HG02571 (cell line): Measurements from ENCODE around the gene ST6GAL1.
"Not testable (repeated sequence)": the region's sequence is repeated elsewhere in the genome, so short reads cannot be mapped to it uniquely, and the experiment has no call there.

Source experiments
- ATAC-seq: cut with Tn5 transposase; IDR thresholded peaks from one replicate; pipeline ENCODE4 v1.9.1; 2021; ENCODE audit warnings: mild to moderate bottlenecking, moderate library complexity; ENCODE audit not compliant: unreplicated experiment

ST6GAL1 gene

DNA sequence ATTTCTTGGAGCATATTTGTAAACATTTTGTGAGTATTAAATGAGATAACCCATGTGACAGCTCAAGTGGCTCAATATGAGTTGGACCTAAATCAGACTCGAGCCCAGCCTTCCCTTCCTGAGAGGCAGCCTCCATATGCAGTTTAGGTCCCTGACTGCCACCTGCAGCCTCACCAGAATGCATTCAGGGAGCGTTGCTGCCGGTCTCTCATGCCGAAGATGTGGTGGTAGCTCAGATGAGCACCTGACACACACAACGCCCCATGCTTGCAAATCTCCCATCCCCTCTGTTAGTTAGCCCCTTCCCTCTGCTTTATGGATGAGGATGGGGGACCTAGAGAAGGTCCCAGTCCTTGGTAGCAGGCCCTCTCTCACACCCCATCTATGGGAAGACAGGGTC, 9.2 kb downstream of the ST6GAL1 start:
- ATAC-seq = no peak

DNA sequence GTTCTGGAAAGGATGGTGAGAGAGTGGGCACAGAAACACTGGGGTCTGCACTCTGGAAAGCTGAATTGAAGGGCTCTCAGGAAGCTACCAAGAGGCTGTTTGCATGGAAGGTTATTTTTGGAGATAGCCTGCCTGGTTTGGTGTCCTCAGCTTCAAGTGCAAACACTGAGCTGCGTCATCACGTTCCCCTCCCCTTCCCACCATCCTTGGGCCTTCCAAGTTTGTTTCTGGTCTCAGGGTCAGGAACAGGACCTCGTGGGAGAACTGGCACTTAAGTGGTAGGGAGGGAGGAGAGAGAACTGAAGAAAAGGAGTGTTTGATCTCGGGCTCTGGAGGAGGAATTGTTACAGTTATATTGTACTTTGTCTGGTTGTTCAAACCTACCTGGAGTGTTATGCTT, 10.6 kb downstream of the ST6GAL1 start:
- no peak for ATAC-seq

DNA sequence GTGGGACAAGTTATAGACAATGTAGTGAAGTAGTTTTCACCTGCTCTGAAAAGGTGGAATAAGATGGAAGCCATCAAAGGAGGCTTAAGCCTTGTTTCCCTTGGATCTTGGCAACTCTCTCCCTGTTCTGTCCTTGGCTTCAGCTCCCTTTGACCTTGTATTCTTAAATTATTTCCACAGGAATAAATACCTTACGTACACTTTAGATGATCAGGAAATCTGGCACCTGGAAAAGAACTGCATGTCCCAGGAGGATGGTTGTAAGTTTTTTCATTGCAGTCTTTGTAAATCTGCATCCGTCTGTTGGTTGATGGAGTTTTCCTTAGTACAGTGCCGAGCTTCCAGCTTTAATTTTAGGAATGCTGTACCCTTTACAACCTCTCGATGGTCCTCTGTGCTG, 11.8 kb downstream of the ST6GAL1 start:
- ATAC-seq = no peak

DNA sequence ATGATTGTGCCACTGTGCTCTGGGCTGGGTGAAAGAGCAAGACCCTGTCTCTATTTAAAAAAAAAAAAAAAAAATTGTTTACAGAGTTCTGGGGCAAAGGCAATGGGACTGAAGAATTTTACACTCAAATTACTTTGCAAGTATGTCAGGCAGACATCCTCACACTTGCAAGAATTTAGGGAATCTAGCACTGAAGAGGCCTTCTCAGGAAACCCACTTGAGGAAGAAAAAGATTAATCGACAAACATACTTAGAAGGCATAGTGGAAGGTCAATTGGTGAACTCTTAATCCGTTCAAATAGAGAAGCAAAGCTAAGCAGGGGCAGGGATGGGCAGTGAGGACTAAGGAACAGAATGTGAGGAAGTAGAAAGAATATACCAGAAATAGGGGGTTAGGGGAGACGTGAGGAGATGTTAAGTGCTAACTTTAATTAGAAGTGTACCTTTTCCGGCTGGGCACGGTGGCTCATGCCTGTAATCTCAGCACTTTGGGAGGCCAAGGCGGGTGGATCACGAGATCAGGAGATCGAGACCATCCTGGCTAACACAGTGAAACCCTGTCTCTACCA, 15.0 kb downstream of the ST6GAL1 start:
- no peak for ATAC-seq

DNA sequence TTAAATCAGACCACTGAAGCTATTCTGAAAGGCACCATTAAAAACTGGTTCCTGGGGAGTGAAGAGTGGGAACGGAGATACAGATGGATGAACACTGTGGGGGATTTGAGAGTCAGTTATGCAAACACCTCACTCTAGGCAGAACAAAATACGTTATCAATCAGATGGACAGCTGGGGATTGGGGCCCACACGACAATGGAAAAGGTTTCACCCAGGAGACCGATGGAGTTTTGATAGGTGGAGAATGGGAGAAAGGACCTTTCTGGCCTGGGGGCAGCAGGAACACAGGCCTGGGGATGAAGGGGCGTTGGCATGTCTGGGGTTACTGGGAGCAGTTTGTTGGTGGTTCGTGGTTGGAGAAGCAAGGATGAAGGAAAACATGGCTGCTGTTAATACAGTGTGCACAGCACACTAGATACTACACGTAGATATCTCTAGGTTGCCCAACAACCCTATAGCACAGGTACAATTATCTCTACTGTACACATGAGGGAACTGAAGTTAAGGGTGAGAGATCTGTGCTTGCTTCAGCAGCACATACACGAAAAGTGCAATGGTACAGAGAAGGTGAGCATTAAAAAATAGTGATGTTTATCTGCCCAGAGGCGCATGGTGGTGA, 16.5 kb downstream of the ST6GAL1 start:
- ATAC-seq = no peak

DNA sequence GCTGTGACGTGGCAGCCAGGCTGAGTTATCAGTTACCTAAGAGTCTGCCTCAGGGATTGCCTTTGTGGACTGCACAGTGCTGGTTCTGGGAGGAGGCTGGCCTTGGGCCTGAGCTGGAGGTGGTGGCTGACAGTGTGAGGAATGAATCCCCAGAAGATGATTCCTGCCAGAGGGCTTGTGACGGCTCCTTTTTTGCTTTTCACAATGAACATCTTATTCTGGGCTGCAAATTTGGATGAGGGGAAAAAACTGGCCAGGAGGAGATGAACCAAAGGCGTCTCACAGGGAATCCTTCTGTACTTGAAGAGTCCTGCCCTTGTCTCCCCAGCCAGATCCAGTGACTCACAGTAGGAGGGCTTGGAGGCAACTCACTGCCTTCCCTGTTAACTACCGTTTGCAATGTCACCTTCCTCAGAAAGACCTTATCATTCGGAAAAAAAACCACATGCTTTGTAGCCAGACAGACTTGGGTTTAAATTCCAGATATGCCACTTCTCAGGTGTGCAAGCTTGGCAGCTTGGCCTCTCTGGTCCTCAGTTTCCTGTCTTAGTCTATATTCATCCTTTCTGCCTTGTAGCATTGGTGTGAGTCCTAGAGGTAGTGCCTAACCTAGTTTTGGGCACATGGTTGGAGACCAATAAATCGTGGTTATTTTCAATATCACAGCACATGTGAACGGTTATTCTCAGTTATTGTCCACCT, 19.1 kb downstream of the ST6GAL1 start:
- ATAC-seq = no peak

DNA sequence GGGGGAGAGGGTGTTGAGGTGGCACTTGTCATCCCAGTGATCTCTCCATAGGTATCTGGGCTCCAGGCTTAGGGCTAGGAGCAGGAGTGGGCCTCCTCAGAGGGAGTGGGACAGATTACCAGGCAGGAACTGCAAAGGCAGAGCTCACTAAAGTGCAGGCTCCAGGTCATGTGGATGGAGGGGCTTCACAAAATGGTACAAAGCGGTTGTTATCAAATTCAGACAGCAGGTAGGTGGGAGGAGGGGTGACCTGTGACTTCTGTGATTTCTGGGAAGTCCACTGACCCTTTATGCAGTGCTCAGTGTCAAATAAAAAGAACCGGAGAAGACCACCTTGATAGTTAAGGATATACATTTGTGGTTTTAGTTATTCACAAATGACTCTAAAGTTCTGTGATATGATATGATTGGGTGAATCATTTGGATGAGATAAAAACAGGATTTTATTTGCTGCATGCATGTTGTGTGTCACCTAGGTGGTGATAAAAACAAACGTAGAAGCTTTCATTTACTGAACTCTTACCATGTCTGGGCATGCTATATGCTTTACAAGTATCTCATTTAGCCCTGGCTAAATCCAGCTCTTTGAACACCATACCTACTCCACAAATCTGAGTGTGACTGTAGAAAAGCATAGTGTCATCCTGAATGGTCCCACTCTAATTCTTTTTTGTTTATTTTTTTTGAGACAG, 20.2 kb downstream of the ST6GAL1 start:
- ATAC-seq = no peak

DNA sequence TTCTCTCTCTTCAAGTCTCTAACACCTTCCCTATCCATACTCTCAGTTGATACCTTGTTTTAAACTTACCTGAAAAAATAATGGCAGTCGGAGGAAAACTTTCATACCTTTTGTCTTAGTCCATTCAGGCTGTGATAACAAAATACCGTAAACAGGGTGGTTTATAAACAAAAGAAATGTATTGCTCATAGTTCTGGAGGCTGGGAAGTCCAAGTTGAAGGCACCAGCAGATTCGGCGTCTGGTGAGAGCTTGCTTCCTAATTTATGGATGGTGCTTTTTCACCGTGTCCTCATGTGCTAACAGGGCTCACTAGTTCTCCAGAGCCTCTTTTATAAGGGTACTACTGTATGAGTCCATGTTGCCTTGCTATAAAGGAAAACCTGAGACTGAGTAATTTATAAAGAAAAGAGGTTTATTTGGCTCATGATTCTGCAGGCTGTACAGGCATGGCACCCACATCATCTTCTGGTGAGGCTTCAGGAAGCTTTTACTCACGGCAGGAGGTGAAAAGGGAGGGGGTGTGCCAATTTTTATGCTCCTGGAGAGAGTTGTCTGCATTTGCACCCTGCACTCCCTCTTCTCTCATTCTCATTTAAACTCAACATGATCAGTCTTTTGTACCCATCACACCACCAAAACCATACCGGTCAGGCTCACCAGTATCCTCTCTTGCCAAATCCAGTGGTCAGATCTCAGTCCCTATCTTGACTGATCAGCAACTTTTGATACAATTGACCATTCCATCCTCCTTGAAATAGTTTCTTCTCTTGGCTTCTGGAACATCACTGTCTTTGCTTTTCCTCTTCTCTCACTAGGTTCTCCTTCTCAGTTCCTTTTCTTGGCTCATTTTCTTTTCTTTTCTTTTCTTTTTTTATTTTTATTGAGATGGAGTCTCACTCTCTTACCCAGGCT, 21.6 kb downstream of the ST6GAL1 start:
- ATAC-seq = no peak

DNA sequence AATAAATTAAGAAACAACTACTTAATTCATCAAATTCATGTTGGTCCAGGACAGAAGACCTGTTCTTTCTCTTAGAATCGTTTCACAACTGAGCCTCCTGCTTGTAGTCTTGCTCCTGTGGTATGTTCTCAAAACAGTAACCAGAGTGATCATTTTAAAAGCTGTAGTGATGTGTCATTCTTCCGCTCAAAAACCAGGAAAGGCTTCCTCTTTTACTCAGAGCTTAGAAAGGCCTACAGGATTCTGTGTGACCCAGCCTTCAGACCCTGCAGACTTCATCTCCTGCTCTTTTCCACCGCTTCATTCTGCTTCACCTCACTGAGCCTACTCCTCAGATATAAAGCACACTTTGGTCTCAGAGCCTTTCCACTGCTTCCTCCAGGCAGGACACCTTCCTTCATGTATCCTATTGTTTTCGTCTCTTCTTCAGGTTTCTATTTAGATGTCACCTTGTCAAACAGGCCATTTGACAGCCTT, 22.7 kb downstream of the ST6GAL1 start:
- ATAC-seq = no peak

DNA sequence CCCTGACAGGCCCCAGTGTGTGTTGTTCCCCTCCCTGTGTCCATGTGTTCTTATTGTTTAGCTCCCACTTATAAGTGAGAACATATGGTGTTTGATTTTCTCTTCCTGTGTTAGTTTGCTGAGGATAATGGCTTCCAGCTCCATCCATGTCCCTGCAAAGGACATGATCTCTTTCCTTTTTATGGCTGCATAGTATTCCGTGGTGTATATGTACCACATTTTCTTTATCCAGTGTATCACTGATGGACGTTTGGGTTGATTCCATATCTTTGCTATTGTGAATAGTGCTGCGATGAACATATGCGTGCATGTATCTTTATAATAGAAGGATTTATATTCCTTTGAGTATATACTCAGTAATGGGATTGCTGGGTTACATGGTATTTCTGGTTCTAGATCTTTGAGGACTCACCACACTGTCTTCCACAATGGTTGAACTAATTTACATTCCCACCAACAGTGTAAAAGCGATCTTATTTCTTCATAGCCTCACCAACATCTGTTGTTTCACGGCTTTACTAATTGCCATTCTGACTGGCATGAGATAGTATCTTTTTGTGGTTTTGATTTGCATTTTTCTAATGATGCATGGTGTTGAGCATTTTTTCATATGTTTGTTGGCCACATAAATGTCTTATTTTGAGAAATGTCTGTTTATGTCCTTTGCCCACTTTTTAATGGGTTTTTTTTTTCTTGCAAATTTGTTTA, 23.8 kb downstream of the ST6GAL1 start:
- ATAC-seq = not testable (repeated sequence)

DNA sequence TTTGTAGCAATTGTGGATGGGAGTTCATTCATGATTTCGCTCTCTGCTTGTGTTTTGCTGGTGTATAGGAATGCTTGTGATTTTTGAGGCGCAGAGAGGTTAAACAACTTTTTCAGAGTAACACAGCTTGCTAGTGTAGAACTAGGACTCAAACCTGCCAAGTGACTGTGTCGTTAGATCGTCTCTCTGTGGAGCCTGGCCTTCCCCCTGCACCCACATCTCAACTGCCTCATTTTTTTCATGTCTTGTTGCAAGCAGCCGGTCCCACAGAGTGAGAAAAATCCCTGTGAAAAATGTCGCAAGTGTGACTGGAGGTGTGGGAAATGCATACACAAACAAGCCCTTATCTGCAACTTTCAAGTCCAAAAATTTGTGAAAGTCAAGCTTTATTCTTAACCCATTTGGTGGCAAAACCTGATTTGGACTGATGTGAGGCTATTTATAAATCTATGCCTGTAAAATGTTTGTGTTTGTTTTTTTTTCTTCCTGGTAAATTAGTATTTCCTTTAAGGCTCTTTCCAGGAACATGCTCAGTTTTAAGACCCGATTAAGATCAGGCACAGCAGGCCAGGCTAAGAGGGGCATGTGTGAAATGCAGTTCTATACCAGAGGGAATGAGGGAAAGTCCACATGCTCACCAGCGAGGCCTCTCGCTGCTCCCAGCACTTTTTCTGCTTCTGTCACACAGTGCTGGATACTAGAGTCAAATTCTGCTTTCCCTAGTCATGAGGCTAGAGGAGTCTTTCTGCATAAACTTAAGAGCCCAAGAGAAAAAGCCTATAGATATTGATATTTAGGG, 25.8 kb downstream of the ST6GAL1 start:
- ATAC-seq = no peak

DNA sequence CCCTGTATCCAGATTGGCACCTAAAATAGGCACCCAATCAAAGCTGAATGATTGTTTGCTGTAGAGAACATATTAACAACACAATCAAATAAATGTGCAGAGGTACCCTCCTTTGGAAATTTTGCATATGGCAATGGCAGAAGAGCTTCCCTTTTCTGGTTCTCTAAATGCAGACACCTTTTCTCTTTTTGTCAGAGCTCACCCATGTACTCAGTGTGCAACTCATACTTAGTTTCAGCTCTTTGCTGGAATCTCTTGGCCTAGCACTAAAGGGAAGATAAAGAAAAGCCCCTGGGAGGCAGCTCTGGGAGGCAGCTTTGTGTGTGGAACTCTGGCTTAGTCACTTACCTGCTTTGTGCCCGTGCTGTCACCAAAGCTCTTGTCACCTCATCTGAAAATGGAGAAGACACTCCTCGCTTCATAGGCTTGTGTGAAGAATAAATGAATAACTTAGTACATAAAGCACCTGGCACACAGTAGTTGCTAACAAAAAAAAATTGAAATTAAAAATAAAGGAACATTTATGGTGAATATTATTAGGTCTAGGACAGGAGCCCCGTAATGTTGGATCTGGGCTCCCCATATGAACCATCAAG, 28.8 kb downstream of the ST6GAL1 start:
- ATAC-seq = no peak

DNA sequence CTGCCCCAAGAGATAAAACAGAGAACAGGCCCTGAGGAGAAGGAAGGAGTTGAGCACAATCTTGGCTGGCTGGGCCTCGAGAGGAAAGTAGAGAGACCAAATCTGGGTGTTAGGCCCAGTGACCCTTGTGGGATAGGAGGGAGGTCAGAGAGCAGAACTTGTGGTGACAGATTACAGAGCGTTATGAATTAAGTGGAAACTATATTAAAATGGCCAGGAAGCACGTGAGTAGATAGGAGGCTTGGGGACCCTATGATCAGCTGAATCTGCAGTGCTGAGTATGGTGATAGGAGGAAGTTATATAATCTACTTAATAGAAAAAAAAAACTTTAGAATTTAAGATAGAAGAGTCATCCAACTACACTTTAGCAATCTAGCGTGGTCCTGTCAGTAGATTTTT, 30.0 kb downstream of the ST6GAL1 start:
- no peak for ATAC-seq

DNA sequence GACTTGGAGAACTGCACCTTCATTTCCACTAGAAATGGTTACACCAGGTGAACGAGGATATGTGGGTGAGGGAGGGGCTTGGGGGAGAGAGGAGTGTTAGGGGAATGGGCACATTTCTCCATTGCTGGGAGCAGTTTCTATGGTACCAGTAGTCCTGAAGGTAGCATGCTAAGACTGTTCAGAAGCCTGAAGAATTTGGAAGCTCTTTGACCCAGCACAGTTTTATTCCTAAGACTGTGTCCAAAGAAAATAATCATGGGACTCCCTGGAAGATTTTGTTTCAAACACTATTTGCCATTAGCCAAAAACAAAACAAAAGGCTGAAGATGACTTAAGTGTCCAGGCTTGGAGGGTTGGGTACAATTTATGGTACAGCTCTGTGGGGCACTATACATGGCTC, 32.1 kb downstream of the ST6GAL1 start:
- no peak for ATAC-seq

DNA sequence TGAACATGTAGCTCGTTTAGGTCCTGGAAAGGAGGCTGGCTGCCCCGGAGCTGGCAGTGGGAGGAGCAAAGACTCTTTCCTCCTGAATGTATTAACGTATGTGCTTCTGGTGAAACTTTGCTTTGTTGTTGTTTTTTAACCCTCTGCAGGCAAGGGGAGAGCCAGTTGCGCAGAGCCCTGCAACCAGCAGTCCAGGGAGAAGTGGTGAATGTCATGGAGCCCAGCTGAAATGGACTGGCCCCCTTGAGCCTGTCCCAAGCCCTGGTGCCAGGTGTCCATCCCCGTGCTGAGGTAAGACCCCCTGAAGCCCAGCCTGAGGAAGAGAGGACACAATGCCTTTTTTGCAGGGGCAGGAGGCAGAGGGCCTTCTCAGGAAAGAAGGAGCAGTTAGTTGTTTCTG, 33.3 kb downstream of the ST6GAL1 start:
- ATAC-seq = no peak

DNA sequence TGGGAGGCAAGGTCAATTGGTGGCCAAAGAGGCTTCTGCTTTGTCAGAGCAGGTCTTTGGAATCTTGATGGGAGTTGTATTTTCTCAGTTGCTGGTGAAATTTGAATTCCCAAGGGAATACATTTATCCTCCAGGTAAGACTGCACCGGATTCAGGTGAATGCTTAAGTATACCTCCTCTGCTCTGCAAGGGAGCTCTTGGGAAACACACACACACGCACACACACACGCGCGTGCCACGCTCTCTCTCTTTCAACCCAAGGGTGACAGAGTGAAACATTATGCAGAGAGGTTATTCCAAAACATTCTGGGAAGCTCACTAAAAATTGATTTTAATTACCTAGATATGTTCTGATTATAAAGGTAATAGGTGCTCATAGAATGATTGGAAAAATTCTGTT, 33.7 kb downstream of the ST6GAL1 start:
- no peak for ATAC-seq

DNA sequence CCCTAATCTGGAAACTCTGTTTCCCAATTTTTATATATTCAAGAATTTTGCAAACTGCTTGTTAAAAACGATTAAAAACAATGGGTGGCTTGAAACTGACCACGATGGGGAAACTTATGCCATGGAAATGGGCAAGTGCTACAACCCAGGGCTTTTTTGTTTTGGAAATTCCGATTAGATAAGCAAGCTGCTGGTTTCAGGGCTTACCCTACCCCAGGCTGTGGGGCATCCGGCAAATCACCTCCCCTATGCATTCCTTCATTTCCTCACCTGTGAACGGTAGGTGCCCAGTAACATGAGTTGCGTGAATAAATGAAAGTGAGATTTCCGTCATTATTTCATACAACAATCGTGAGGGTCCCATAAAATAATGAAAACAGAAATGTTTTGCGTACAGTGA, 34.3 kb downstream of the ST6GAL1 start:
- ATAC-seq = no peak

DNA sequence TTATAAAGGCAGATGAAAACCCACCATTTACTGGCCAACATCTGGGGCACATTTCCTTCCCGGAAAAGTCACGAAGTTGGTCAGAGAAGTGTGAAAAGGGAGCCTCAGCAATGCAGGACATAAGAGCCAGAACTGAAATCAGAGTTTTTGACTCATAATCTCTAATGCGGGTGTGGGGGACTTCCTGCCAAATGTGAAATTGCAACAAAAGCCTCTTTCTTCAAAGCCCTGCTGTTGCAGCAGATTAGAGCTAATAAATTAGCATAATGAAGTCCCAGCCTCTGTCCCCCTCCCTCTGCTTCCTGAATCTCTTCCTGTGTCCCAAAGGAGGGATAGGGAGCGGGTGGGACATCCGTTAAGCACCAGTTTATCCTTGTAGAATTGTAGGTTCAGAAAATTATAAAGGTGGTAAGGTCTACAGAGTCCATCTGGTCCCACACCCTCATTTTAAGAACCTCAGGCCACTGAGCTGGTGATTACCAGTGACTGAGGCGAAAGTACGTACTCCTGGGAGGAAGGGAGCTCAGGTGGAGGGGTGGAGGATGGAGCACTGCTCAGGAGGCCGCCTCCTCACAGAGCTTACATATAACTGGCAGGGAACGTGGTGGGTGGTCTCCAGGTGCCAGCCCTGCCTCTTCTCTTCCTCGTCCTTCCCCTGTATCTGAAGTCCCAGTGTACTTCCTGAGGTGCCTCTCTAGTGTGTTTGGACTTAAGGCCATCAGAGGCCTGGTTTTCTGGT, 35.0 kb downstream of the ST6GAL1 start:
- peak; percentile 57 for ATAC-seq
